WTC11 (cell line): ENCODE results near the gene PTPRG. TPM values are rescaled to one million over a fixed set of nuclear protein-coding genes. Genes with fewer than 3 reads are reported as not detected.
A peak's percentile ranks its signal among the peaks of the same experiment; 100 is the strongest.

Experiments
- ATAC-seq: fragments of 200-7000 bp; cut with Tn5 transposase; 2 replicates; pipeline ENCODE4 v1.10.0; 2021; ENCODE audit warnings: mild to moderate bottlenecking, moderate library complexity
- CTCF ChIA-PET: fragments of 300-600 bp; sonication (Branson Sonifier 250); formaldehyde crosslinking; loops from one replicate; lab custom pipeline; 2021; ENCODE audit warnings: antibody characterized with exemption; lab: Charles Lee
- POLR2A ChIA-PET: fragments of 350-600 bp; sonication (Branson Sonifier 250); formaldehyde crosslinking; loops from one replicate; lab custom pipeline; 2021; ENCODE audit warnings: antibody characterized with exemption; lab: Charles Lee
- DNase-seq: peaks from one replicate; pipeline ENCODE4 v3.0.0; 2021; ENCODE audit warnings: low spot score
- H3K27ac Mint-ChIP-seq: 2 replicates; pipeline ENCODE4 v1.8.0; 2021; ENCODE audit warnings: mixed read lengths
- H3K27me3 Mint-ChIP-seq: 2 replicates; pipeline ENCODE4 v1.8.0; 2021; ENCODE audit warnings: low read depth, mild to moderate bottlenecking, moderate library complexity, mixed read lengths
- H3K36me3 Mint-ChIP-seq: 2 replicates; pipeline ENCODE4 v1.8.0; 2021; ENCODE audit warnings: mixed read lengths
- H3K4me1 Mint-ChIP-seq: 2 replicates; pipeline ENCODE4 v1.8.0; 2022; ENCODE audit warnings: mixed read lengths
- H3K4me3 Mint-ChIP-seq: 2 replicates; pipeline ENCODE4 v1.8.0; 2021; ENCODE audit warnings: mild to moderate bottlenecking, moderate library complexity, mixed read lengths
- H3K9me3 Mint-ChIP-seq: 2 replicates; pipeline ENCODE4 v1.8.0; 2021; ENCODE audit warnings: mixed read lengths
- AFF4 ChIP-seq: sonication (generic); formaldehyde crosslinking; IDR thresholded peaks from 2 replicates; pipeline ENCODE4 v1.8.1; 2023; ENCODE audit warnings: mild to moderate bottlenecking, missing genetic modification reagents, borderline replicate concordance
- EMX1 ChIP-seq: fragments of 250-450 bp; sonication (Bioruptor Pico); IDR thresholded peaks from 2 replicates; pipeline ENCODE4 v1.8.0; 2021; ENCODE audit warnings: mild to moderate bottlenecking
- FOXP4 ChIP-seq: sonication (generic); formaldehyde crosslinking; IDR thresholded peaks from 2 replicates; pipeline ENCODE4 v1.8.0; 2022; ENCODE audit warnings: mild to moderate bottlenecking, missing genetic modification reagents
- GABPB1 ChIP-seq: sonication (generic); formaldehyde crosslinking; IDR thresholded peaks from 2 replicates; pipeline ENCODE4 v1.8.1; 2023; ENCODE audit warnings: mild to moderate bottlenecking, missing genetic modification reagents
- HMGA2 ChIP-seq: fragments of 250-450 bp; sonication (Bioruptor Pico); IDR thresholded peaks from 2 replicates; pipeline ENCODE4 v1.4.0; 2021; ENCODE audit warnings: mild to moderate bottlenecking, moderate library complexity
- MXD4 ChIP-seq: fragments of 250-450 bp; sonication (Bioruptor Pico); IDR thresholded peaks from 2 replicates; pipeline ENCODE4 v1.8.0; 2021; ENCODE audit warnings: mild to moderate bottlenecking, moderate library complexity, borderline replicate concordance
- MYBL2 ChIP-seq: sonication (generic); formaldehyde crosslinking; IDR thresholded peaks from 2 replicates; pipeline ENCODE4 v1.8.1; 2023; ENCODE audit warnings: mild to moderate bottlenecking, moderate library complexity, missing genetic modification reagents
- NR1H2 ChIP-seq: sonication (generic); formaldehyde crosslinking; IDR thresholded peaks from 2 replicates; pipeline ENCODE4 v1.9.0; 2021; ENCODE audit warnings: mild to moderate bottlenecking, moderate library complexity, missing genetic modification reagents
- PRDM15 ChIP-seq: sonication (generic); formaldehyde crosslinking; IDR thresholded peaks from 2 replicates; pipeline ENCODE4 v1.8.0; 2022; ENCODE audit warnings: missing genetic modification reagents
- PREB ChIP-seq: sonication (generic); formaldehyde crosslinking; IDR thresholded peaks from 2 replicates; pipeline ENCODE4 v1.8.1; 2022; ENCODE audit warnings: mild to moderate bottlenecking, missing genetic modification reagents, moderate library complexity, borderline replicate concordance
- RELA ChIP-seq: sonication (generic); formaldehyde crosslinking; IDR thresholded peaks from 2 replicates; pipeline ENCODE4 v1.8.1; 2022; ENCODE audit warnings: missing genetic modification reagents, mild to moderate bottlenecking, borderline replicate concordance
- SOX15 ChIP-seq: fragments of 250-450 bp; sonication (Bioruptor Pico); IDR thresholded peaks from 2 replicates; pipeline ENCODE4 v1.9.0; 2021; ENCODE audit warnings: mild to moderate bottlenecking
- ZBTB43 ChIP-seq: sonication (generic); formaldehyde crosslinking; IDR thresholded peaks from 2 replicates; pipeline ENCODE4 v1.8.1; 2023; ENCODE audit warnings: mild to moderate bottlenecking, missing genetic modification reagents
- ZNF317 ChIP-seq: sonication (generic); formaldehyde crosslinking; IDR thresholded peaks from 2 replicates; pipeline ENCODE4 v1.8.1; 2023; ENCODE audit warnings: low read depth, mild to moderate bottlenecking, moderate library complexity, missing genetic modification reagents, borderline replicate concordance
- ZNF396 ChIP-seq: fragments of 250-450 bp; sonication (Bioruptor Pico); IDR thresholded peaks from 2 replicates; pipeline ENCODE4 v1.8.0; 2021; ENCODE audit warnings: mild to moderate bottlenecking, moderate library complexity, borderline replicate concordance
- ZNF532 ChIP-seq: fragments of 250-450 bp; sonication (Bioruptor Pico); IDR thresholded peaks from 2 replicates; pipeline ENCODE4 v1.9.0; 2021; ENCODE audit warnings: mild to moderate bottlenecking, borderline replicate concordance
- ZSCAN18 ChIP-seq: fragments of 250-450 bp; sonication (Bioruptor Pico); IDR thresholded peaks from 2 replicates; pipeline ENCODE4 v2.1.2; 2022; ENCODE audit warnings: mild to moderate bottlenecking, moderate library complexity
- total RNA-seq: library from RNA; stranded (reverse); gene quantifications from 3 replicates; pipeline ENCODE4 v1.2.3, GENCODE V29; 2021

Gene PTPRG
- total RNA-seq, 1 experiment from 2014 or later, result 106 TPM

GRCh38 chr3:61776390-61776789 lies 215.0 kb downstream of the PTPRG start:
- peaks cover 76% of the 10 kb centered on the region for H3K4me1 Mint-ChIP-seq
- CTCF ChIA-PET, result no interaction called here
- H3K27me3 Mint-ChIP-seq, result no peaks in the 10 kb centered on the region
- no peak for ATAC-seq
- no peak overlapping the region for H3K4me3 Mint-ChIP-seq
- H3K36me3 Mint-ChIP-seq, result no peaks in the 10 kb centered on the region
- TF ChIP-seq ZSCAN18 (CRISPR knock-in tag), result no peak
- TF ChIP-seq FOXP4 (CRISPR knock-in tag), result no peak
- TF ChIP-seq ZNF532 (CRISPR knock-in tag), result no peak
- no peak for TF ChIP-seq GABPB1 (CRISPR knock-in tag)
- no peaks in the 10 kb centered on the region for H3K9me3 Mint-ChIP-seq
- DNase-seq, result no peak
- H3K27ac Mint-ChIP-seq, result no peak overlapping the region; the same call in 1 of the 2 replicates
- POLR2A ChIA-PET, result no interaction called here

- peak overlapping the region; percentile 31; the same call in 1 of the 2 replicates for H3K27ac Mint-ChIP-seq
- peaks cover 78% of the 10 kb centered on the region for H3K4me1 Mint-ChIP-seq
- DNase-seq (no peak), ATAC-seq (no peak)
- H3K9me3 Mint-ChIP-seq, result no peaks in the 10 kb centered on the region
- no peaks in the 10 kb centered on the region for H3K27me3 Mint-ChIP-seq
- CTCF ChIA-PET, result interaction anchor here (0.6 to 0.9 kb wide), 2 partner anchors 89 to 205 kb away, joined by 3 read pairs; no protein-coding TSS in a partner anchor
- H3K36me3 Mint-ChIP-seq, result peaks cover 3% of the 10 kb centered on the region
- H3K4me3 Mint-ChIP-seq, result no peak overlapping the region
- POLR2A ChIA-PET, result no interaction called here
- TF ChIP-seq MYBL2 (CRISPR knock-in tag) (no peak), ZBTB43 (CRISPR knock-in tag) (no peak), PREB (CRISPR knock-in tag) (no peak), ZNF317 (CRISPR knock-in tag) (no peak), EMX1 (CRISPR knock-in tag) (no peak), AFF4 (CRISPR knock-in tag) (no peak), NR1H2 (CRISPR knock-in tag) (no peak), HMGA2 (no peak), PRDM15 (CRISPR knock-in tag) (no peak), SOX15 (CRISPR knock-in tag) (no peak), RELA (CRISPR knock-in tag) (no peak), ZNF396 (CRISPR knock-in tag) (no peak), MXD4 (no peak)
Observed at GRCh38 chr3:61777483-61777882, 216.1 kb downstream of the PTPRG start.
